ENCODE results near the gene PTPRN2.

PTPRN2 gene

DNA sequence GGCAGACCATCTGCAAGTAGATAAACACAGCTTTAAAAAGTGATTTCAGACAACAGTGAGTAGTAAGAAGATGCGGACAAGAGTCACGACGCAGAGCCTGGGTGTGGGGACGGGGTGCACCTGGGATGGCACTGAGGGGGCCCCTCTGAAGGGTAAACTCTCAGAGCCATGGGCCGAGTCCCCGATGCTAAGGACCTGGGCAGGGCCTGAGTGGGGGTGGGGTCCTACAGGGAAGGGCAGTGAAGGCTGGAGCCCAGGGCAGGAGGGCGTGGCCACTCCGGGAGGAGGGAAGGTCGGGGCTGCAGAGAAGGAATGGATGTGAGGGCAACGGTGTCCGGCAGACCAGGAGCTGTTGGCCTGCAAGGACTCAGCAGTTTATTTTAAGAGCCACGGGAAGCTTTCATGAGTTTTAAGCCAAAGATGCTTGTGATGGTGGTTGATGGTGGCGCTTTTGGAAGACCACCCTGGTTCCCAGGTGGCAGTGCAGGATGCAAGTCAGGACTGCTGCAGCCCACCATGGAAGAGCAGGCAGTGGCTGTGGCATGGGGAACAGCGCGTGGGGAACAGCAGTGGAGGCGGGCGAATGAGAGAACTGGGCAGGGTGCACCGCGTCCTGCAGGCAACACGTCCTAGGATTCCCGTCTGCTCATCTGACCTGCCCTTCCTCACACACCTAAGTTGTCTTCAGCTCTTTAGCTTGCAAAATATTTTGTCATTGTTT is 954.0 kb downstream of the PTPRN2 start:
- H3K79me2 ChIP-seq: no peaks in the 10 kb centered on the region
- no peak overlapping the region for H3K4me3 ChIP-seq (ENCODE audit: low read depth, low read length)
- no peak overlapping the region for H3K9ac ChIP-seq
- H2AFZ ChIP-seq: no peak overlapping the region
- H3K4me2 ChIP-seq (ENCODE audit: low read length): no peak overlapping the region
- H3K36me3 ChIP-seq (ENCODE audit: control insufficient read depth, insufficient read depth, low read length): no peaks in the 10 kb centered on the region
- no peaks in the 10 kb centered on the region for H3K4me1 ChIP-seq
- H3K27ac ChIP-seq: no peak overlapping the region
- no peaks in the 10 kb centered on the region for H3K27me3 ChIP-seq (ENCODE audit: control insufficient read depth, insufficient read depth, low read length)
- H3K9me3 ChIP-seq (ENCODE audit: control insufficient read depth, low read length): no peaks in the 10 kb centered on the region
- TF ChIP-seq, protein P1, sequence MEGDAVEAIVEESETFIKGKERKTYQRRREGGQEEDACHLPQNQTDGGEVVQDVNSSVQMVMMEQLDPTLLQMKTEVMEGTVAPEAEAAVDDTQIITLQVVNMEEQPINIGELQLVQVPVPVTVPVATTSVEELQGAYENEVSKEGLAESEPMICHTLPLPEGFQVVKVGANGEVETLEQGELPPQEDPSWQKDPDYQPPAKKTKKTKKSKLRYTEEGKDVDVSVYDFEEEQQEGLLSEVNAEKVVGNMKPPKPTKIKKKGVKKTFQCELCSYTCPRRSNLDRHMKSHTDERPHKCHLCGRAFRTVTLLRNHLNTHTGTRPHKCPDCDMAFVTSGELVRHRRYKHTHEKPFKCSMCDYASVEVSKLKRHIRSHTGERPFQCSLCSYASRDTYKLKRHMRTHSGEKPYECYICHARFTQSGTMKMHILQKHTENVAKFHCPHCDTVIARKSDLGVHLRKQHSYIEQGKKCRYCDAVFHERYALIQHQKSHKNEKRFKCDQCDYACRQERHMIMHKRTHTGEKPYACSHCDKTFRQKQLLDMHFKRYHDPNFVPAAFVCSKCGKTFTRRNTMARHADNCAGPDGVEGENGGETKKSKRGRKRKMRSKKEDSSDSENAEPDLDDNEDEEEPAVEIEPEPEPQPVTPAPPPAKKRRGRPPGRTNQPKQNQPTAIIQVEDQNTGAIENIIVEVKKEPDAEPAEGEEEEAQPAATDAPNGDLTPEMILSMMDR (IDR thresholded peaks at IDR 0.05): no peak

DNA sequence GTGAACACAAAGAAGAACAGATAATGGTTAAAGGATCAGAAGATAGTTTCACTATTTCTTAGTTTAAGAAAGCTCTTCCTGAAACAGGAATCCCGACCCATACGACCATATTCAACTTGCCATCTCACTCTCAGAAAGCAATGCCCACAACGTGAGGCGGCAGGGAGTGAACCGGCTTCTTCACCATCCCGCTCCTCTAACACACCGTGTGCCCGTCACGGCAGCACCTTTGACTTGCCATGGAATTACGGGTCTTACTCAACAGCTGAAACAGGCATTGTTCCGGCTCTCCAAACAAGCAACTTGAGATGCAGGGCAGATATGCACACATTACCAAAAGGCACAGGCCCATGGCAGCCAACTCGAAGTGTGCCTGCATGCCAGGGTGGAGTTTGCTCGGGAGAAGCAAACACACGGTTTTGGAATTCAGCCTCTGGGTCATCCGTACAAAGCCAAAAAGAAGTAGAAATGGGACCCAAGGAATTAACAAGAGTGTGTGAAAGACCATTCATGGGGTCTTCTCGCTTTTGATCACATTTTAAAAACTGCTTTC is 957.2 kb downstream of the PTPRN2 start:
- H3K4me2 ChIP-seq (ENCODE audit: low read length): no peak overlapping the region
- H3K4me1 ChIP-seq: no peaks in the 10 kb centered on the region

DNA sequence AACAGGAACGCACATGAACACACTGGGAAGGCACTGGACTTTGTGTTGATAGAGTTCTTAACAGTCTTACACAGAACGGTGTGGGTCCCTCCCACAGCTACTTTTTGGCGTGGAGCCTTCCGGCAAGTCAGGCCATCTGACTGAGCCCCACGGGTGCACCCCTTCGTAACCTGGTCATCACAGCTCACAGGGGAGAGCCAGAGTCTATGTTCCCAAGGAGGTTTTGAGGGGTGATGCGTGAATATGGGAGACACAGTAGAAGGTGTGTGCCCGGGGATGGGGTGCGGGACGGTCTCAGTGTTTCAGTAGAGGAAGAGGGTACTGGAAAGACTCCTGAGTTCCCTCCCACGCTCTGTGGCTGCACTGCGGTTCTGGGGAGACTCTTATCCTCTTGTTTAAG is 959.2 kb downstream of the PTPRN2 start:
- TF ChIP-seq, protein P1 (IDR thresholded peaks at IDR 0.05): no peak
- Histone ChIP-seq H3K4me3 (ENCODE audit: low read depth, low read length) (no peak overlapping the region), H3K27ac (no peak overlapping the region), H3K36me3 (ENCODE audit: control insufficient read depth, insufficient read depth, low read length) (no peaks in the 10 kb centered on the region), H2AFZ (no peak overlapping the region), H3K79me2 (no peaks in the 10 kb centered on the region), H3K4me1 (no peaks in the 10 kb centered on the region), H3K4me2 (ENCODE audit: low read length) (no peak overlapping the region), H3K27me3 (ENCODE audit: control insufficient read depth, insufficient read depth, low read length) (no peaks in the 10 kb centered on the region), H3K9me3 (ENCODE audit: control insufficient read depth, low read length) (no peaks in the 10 kb centered on the region), H3K9ac (no peak overlapping the region)

More for the DNA sequence above, 957.2 kb downstream of the PTPRN2 start:
- H3K27me3 ChIP-seq (ENCODE audit: control insufficient read depth, insufficient read depth, low read length): no peaks in the 10 kb centered on the region
- no peak overlapping the region for H3K9ac ChIP-seq
- H3K27ac ChIP-seq: no peak overlapping the region
- no peaks in the 10 kb centered on the region for H3K9me3 ChIP-seq (ENCODE audit: control insufficient read depth, low read length)
- no peak overlapping the region for H3K4me3 ChIP-seq (ENCODE audit: low read depth, low read length)
- no peaks in the 10 kb centered on the region for H3K79me2 ChIP-seq
- TF ChIP-seq, protein P1 (IDR thresholded peaks at IDR 0.05): no peak
- no peaks in the 10 kb centered on the region for H3K36me3 ChIP-seq (ENCODE audit: control insufficient read depth, insufficient read depth, low read length)
- H2AFZ ChIP-seq: no peak overlapping the region

DNA sequence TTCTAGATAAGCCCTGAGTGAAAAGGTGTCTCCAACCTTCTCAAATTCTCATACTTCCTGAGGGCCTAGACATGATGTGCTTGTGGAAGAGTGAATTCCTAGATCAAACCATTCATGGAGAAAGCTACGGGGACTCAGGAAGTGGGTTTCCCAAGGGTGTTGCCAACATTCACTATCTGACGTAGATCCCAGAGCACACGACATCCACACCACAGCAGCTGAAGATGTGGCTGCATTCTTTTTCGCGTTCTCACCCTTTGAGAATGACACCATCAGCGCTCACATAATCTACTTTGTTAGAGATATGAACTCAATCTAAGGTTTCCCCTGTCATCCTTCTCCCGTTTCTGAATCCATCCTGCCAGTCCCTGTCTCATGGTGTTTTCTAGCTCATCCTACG is 960.0 kb downstream of the PTPRN2 start:
- H3K4me3 ChIP-seq (ENCODE audit: low read depth, low read length): no peak overlapping the region
- no peak overlapping the region for H2AFZ ChIP-seq
- H3K9me3 ChIP-seq (ENCODE audit: control insufficient read depth, low read length): no peaks in the 10 kb centered on the region
- no peak overlapping the region for H3K4me2 ChIP-seq (ENCODE audit: low read length)
- no peak overlapping the region for H3K9ac ChIP-seq
- no peak overlapping the region for H3K27ac ChIP-seq
- no peaks in the 10 kb centered on the region for H3K27me3 ChIP-seq (ENCODE audit: control insufficient read depth, insufficient read depth, low read length)
- TF ChIP-seq, protein P1 (IDR thresholded peaks at IDR 0.05): no peak
- H3K36me3 ChIP-seq (ENCODE audit: control insufficient read depth, insufficient read depth, low read length): no peaks in the 10 kb centered on the region
- no peaks in the 10 kb centered on the region for H3K4me1 ChIP-seq
- no peaks in the 10 kb centered on the region for H3K79me2 ChIP-seq

DNA sequence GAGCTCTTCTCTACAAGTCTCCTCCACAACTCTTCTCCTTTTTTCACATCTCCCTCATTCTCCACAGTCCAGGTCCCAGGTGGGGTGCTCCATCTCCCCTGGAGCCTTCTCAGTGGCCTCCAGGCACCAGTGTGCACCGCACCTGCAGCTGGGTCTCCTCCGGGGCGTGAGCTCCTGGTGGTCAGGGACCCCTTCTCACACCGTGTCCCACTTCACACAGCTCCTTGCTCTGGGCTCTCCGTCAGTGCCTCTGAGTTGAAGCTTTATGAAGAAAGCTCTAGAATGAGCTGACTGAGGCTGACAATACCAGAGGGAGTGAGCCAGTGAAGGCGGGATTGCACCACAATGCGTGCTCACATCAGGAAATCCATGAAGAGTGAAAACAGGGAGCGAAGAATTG is 960.6 kb downstream of the PTPRN2 start:
- H3K4me1 ChIP-seq: no peaks in the 10 kb centered on the region
- no peaks in the 10 kb centered on the region for H3K79me2 ChIP-seq
- TF ChIP-seq, protein P1 (IDR thresholded peaks at IDR 0.05): no peak
- H2AFZ ChIP-seq: no peak overlapping the region
- no peaks in the 10 kb centered on the region for H3K9me3 ChIP-seq (ENCODE audit: control insufficient read depth, low read length)
- no peaks in the 10 kb centered on the region for H3K27me3 ChIP-seq (ENCODE audit: control insufficient read depth, insufficient read depth, low read length)
- H3K27ac ChIP-seq: no peak overlapping the region
- no peak overlapping the region for H3K4me2 ChIP-seq (ENCODE audit: low read length)
- no peak overlapping the region for H3K4me3 ChIP-seq (ENCODE audit: low read depth, low read length)
- no peaks in the 10 kb centered on the region for H3K36me3 ChIP-seq (ENCODE audit: control insufficient read depth, insufficient read depth, low read length)
- H3K9ac ChIP-seq: no peak overlapping the region

Measured in parathyroid adenoma (tissue), 2 donors.